Prostate gland (tissue), 2 donors: Measurements from ENCODE around the gene RALY. TPM values are rescaled to one million over a fixed set of nuclear protein-coding genes. Genes with fewer than 3 reads are reported as not detected.

ENCODE experiments used
- DNase-seq: peaks from one replicate; pipeline ENCODE4 v3.0.0-alpha.2; 2019; ENCODE audit warnings: low spot score
- H3K27ac ChIP-seq, 2 donors: fragments of 200-600 bp; sonication (generic); 2 replicates each; pipeline ENCODE4 v1.5.1; 2017 to 2019
- H3K27me3 ChIP-seq: fragments of 200-600 bp; sonication (generic); replicated peaks from 2 replicates; pipeline ENCODE4 v1.5.1; 2019; ENCODE audit not compliant: insufficient read depth
- H3K36me3 ChIP-seq, 2 donors: fragments of 200-600 bp; sonication (generic); 1 replicate in 1 of 2; 2 replicates in 1 of 2; pipeline versions ENCODE4 v1.5.1 to v1.8.1; 2017 to 2019
- H3K4me1 ChIP-seq: fragments of 200-600 bp; sonication (generic); replicated peaks from 2 replicates; pipeline ENCODE4 v1.5.1; 2019
- H3K4me3 ChIP-seq, 2 donors: fragments of 200-600 bp; sonication (generic); 2 replicates each; pipeline ENCODE4 v1.5.1; 2017 to 2019
- H3K9me3 ChIP-seq: fragments of 200-600 bp; sonication (generic); 2 replicates; pipeline ENCODE4 v1.5.1; 2017
- POLR2A ChIP-seq: fragments of 450-650 bp; IDR thresholded peaks from one replicate; pipeline ENCODE4 v1.6.1; 2016; ENCODE audit warnings: antibody characterized with exemption, mild to moderate bottlenecking
- POLR2AphosphoS5 ChIP-seq: sonication (generic); formaldehyde crosslinking; IDR thresholded peaks from one replicate; pipeline ENCODE4 v1.6.1; 2017; ENCODE audit warnings: antibody characterized with exemption
- WGBS: methylation state at CpG from one replicate; pipeline ENCODE4 v1.1.5; 2018; 5-methylcytosine and 5-hydroxymethylcytosine counted together
- intact Hi-C: fragments of 100-400 bp; cut with DNase I; formaldehyde crosslinking; loops from one replicate; pipeline ENCODE4 v1.14.2; 2022
- total RNA-seq, 2 donors: library from RNA; depleted of rRNA; stranded (reverse); fragments of >200 nt; gene quantifications; one replicate each; pipeline ENCODE4 v1.1.0, GENCODE V29; 2016
- TF ChIP-seq, protein P1 (sequence below), 4 experiments: fragments of 200-600 bp in 2 of 4; fragments of 450-650 bp in 2 of 4; sonication (generic) in 2 of 4; IDR thresholded peaks; 1 replicate in 3 of 4; 2 replicates in 1 of 4; pipeline ENCODE4 v1.5.1; 2016 to 2019; ENCODE audit warnings: antibody characterized with exemption in 4 of 4, mild to moderate bottlenecking in 2 of 4, moderate library complexity in 2 of 4

The RALY gene
- total RNA-seq, 2 donors from 2014 or later: 120 to 187 TPM

DNA sequence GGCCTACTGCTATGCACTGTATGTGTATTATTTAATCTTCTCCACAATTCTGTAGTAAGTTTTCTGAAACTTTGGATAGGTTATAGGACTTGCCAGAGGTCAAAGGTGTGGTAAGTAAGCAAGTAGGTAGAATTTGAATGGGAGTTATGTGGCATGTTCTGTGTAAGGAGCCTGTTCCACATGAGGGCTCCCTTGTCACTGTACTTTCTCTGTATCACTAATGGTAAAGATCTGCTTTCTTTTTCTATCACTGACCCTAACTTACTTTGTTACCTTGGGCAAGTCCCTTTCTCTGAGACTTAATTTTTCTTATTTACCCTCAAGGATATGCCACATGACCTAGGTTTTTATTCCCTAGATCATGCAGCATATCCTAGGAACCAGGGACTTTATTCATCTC is 68.0 kb downstream of the RALY start:
- Histone ChIP-seq H3K36me3 (no peaks in the 10 kb centered on the region), H3K27ac (no peak overlapping the region), H3K9me3 (no peaks in the 10 kb centered on the region), H3K4me3 (no peak overlapping the region), H3K27me3 (no peaks in the 10 kb centered on the region), H3K4me1 (no peaks in the 10 kb centered on the region)
- intact Hi-C loops: no loop called here
- DNase-seq: no peak
- TF ChIP-seq, protein P1, sequence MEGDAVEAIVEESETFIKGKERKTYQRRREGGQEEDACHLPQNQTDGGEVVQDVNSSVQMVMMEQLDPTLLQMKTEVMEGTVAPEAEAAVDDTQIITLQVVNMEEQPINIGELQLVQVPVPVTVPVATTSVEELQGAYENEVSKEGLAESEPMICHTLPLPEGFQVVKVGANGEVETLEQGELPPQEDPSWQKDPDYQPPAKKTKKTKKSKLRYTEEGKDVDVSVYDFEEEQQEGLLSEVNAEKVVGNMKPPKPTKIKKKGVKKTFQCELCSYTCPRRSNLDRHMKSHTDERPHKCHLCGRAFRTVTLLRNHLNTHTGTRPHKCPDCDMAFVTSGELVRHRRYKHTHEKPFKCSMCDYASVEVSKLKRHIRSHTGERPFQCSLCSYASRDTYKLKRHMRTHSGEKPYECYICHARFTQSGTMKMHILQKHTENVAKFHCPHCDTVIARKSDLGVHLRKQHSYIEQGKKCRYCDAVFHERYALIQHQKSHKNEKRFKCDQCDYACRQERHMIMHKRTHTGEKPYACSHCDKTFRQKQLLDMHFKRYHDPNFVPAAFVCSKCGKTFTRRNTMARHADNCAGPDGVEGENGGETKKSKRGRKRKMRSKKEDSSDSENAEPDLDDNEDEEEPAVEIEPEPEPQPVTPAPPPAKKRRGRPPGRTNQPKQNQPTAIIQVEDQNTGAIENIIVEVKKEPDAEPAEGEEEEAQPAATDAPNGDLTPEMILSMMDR (IDR thresholded peaks at IDR 0.05): no peak
- TF ChIP-seq POLR2AphosphoS5 (no peak), POLR2A (no peak)

- intact Hi-C loops: no loop called here
Observed at GRCh38 chr20:34062570-34063482, 69.1 kb downstream of the RALY start.

GRCh38 chr20:34064286-34064685 is 70.6 kb downstream of the RALY start:
- Histone ChIP-seq H3K9me3 (no peaks in the 10 kb centered on the region), H3K4me1 (no peaks in the 10 kb centered on the region), H3K4me3 (no peak overlapping the region), H3K27ac (no peak overlapping the region), H3K36me3 (no peaks in the 10 kb centered on the region), H3K27me3 (no peaks in the 10 kb centered on the region)
- TF ChIP-seq POLR2AphosphoS5: no peak
- TF ChIP-seq, protein P1 (IDR thresholded peaks at IDR 0.05): no peak
- TF ChIP-seq POLR2A: no peak
- 97% methylated on average over 3 of the region's 3 CpGs for WGBS
- intact Hi-C loops: no loop called here
- DNase-seq: no peak

More at GRCh38 chr20:34062570-34063482, 69.1 kb downstream of the RALY start:
- Histone ChIP-seq H3K9me3 (no peaks in the 10 kb centered on the region), H3K4me3 (no peak overlapping the region), H3K4me1 (no peaks in the 10 kb centered on the region), H3K36me3 (no peaks in the 10 kb centered on the region), H3K27ac (no peak overlapping the region), H3K27me3 (no peaks in the 10 kb centered on the region)
- TF ChIP-seq POLR2A: no peak
- TF ChIP-seq POLR2AphosphoS5: no peak
- DNase-seq: no peak
- WGBS: 83% methylated on average over 5 of the region's 5 CpGs

- TF ChIP-seq, protein P1 (IDR thresholded peaks at IDR 0.05): no peak
- TF ChIP-seq POLR2AphosphoS5 (no peak), POLR2A (no peak)
- intact Hi-C loops: loop anchor here (5.0 kb wide), 2 partner anchors 68 to 133 kb away; no protein-coding TSS in a partner anchor
- H3K27ac ChIP-seq: no peak overlapping the region
- H3K4me1 ChIP-seq: no peaks in the 10 kb centered on the region
- DNase-seq: no peak
- WGBS: 84% methylated on average over 2 of the region's 2 CpGs
- H3K9me3 ChIP-seq: no peaks in the 10 kb centered on the region
- H3K4me3 ChIP-seq: no peak overlapping the region
- H3K36me3 ChIP-seq: no peaks in the 10 kb centered on the region
- no peaks in the 10 kb centered on the region for H3K27me3 ChIP-seq
Observed at GRCh38 chr20:34065260-34065659, 71.5 kb downstream of the RALY start.

GRCh38 chr20:34066476-34067090 is 72.9 kb downstream of the RALY start:
- H3K4me3 ChIP-seq: no peak overlapping the region
- WGBS: 47% methylated on average over 3 of the region's 3 CpGs
- TF ChIP-seq POLR2AphosphoS5 (no peak), POLR2A (no peak)
- TF ChIP-seq, protein P1 (IDR thresholded peaks at IDR 0.05): no peak

More at GRCh38 chr20:34066476-34067090, 72.9 kb downstream of the RALY start:
- H3K9me3 ChIP-seq: no peaks in the 10 kb centered on the region
- H3K27ac ChIP-seq: no peak overlapping the region
- no peak for DNase-seq
- no peaks in the 10 kb centered on the region for H3K27me3 ChIP-seq
- no peaks in the 10 kb centered on the region for H3K4me1 ChIP-seq
- intact Hi-C loops: loop anchor here (5.0 kb wide), 2 partner anchors 69 to 134 kb away; no protein-coding TSS in a partner anchor
- H3K36me3 ChIP-seq: no peaks in the 10 kb centered on the region
